ENCODE data around the gene MITF.

GRCh38 chr3:69838696-69839515, 99.6 kb downstream of the MITF start:
- no peak for TF ChIP-seq EZH2 (IDR thresholded peaks at IDR 0.05; ENCODE audit: borderline replicate concordance, low read length)
- TF ChIP-seq, protein P1, sequence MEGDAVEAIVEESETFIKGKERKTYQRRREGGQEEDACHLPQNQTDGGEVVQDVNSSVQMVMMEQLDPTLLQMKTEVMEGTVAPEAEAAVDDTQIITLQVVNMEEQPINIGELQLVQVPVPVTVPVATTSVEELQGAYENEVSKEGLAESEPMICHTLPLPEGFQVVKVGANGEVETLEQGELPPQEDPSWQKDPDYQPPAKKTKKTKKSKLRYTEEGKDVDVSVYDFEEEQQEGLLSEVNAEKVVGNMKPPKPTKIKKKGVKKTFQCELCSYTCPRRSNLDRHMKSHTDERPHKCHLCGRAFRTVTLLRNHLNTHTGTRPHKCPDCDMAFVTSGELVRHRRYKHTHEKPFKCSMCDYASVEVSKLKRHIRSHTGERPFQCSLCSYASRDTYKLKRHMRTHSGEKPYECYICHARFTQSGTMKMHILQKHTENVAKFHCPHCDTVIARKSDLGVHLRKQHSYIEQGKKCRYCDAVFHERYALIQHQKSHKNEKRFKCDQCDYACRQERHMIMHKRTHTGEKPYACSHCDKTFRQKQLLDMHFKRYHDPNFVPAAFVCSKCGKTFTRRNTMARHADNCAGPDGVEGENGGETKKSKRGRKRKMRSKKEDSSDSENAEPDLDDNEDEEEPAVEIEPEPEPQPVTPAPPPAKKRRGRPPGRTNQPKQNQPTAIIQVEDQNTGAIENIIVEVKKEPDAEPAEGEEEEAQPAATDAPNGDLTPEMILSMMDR (conservative IDR thresholded peaks at IDR 0.05 in 1 of 2, IDR thresholded peaks at IDR 0.05 in 1 of 2; ENCODE audit: extremely low read depth in 1 of 2, insufficient read depth in 1 of 2, low read depth in 1 of 2, low read length in 2 of 2) = no peak

All from mammary epithelial cell (primary cell).